BE2C (cell line): Measurements from ENCODE around the gene BOC.

Source experiments
- DNase-seq: peaks from one replicate; pipeline ENCODE4 v3.0.0-alpha.2; 2020
- H3K27me3 ChIP-seq: fragments of 250-450 bp; sonication (Bioruptor Pico); 2 replicates; pipeline ENCODE4 v1.5.1; 2020; ENCODE audit warnings: mild to moderate bottlenecking
- H3K36me3 ChIP-seq: fragments of 250-450 bp; sonication (Bioruptor Pico); 2 replicates; pipeline ENCODE4 v1.5.1; 2020; ENCODE audit warnings: mild to moderate bottlenecking
- H3K4me1 ChIP-seq: fragments of 250-450 bp; sonication (Bioruptor Pico); 2 replicates; pipeline ENCODE4 v1.5.1; 2020
- H3K4me3 ChIP-seq: 2 replicates; pipeline ENCODE4 v1.5.1; 2011; ENCODE audit warnings: low read depth, low read length
- H3K9me3 ChIP-seq: fragments of 250-450 bp; sonication (Bioruptor Pico); 2 replicates; pipeline ENCODE4 v1.5.1; 2020
- CTCF ChIP-seq: IDR thresholded peaks from 2 replicates; pipeline ENCODE4 v1.5.1; 2012; ENCODE audit warnings: mild to moderate bottlenecking, low read depth, low read length

The BOC gene

GRCh38 chr3:113232342-113232741 lies 21.0 kb downstream of the BOC start:
- no peaks in the 10 kb centered on the region for H3K4me1 ChIP-seq
- DNase-seq = no peak
- no peaks in the 10 kb centered on the region for H3K27me3 ChIP-seq
- H3K36me3 ChIP-seq = no peaks in the 10 kb centered on the region
- no peak overlapping the region for H3K4me3 ChIP-seq
- no peaks in the 10 kb centered on the region for H3K9me3 ChIP-seq
- TF ChIP-seq CTCF = no peak

GRCh38 chr3:113233497-113233896 lies 22.1 kb downstream of the BOC start:
- H3K27me3 ChIP-seq = no peaks in the 10 kb centered on the region
- H3K9me3 ChIP-seq = no peaks in the 10 kb centered on the region
- no peak for TF ChIP-seq CTCF
- H3K36me3 ChIP-seq = no peaks in the 10 kb centered on the region
- DNase-seq = no peak
- H3K4me3 ChIP-seq = no peak overlapping the region
- H3K4me1 ChIP-seq = no peaks in the 10 kb centered on the region

GRCh38 chr3:113234028-113234427 lies 22.7 kb downstream of the BOC start:
- Histone ChIP-seq H3K4me1 (no peaks in the 10 kb centered on the region), H3K36me3 (no peaks in the 10 kb centered on the region), H3K27me3 (no peaks in the 10 kb centered on the region), H3K4me3 (no peak overlapping the region), H3K9me3 (no peaks in the 10 kb centered on the region)
- no peak for TF ChIP-seq CTCF
- no peak for DNase-seq

- TF ChIP-seq CTCF = no peak
- H3K4me1 ChIP-seq = no peaks in the 10 kb centered on the region
- H3K27me3 ChIP-seq = no peaks in the 10 kb centered on the region
- no peaks in the 10 kb centered on the region for H3K36me3 ChIP-seq
- H3K9me3 ChIP-seq = no peaks in the 10 kb centered on the region
- no peak overlapping the region for H3K4me3 ChIP-seq
- DNase-seq = no peak
Observed at GRCh38 chr3:113234688-113235260, 23.4 kb downstream of the BOC start.

GRCh38 chr3:113238503-113238902 lies 27.1 kb downstream of the BOC start:
- no peak for TF ChIP-seq CTCF
- Histone ChIP-seq H3K4me3 (no peak overlapping the region), H3K9me3 (no peaks in the 10 kb centered on the region), H3K4me1 (peaks cover 3% of the 10 kb centered on the region; the same call in 1 of the 2 replicates), H3K27me3 (no peaks in the 10 kb centered on the region), H3K36me3 (no peaks in the 10 kb centered on the region)
- DNase-seq = no peak

GRCh38 chr3:113240841-113241240 lies 29.5 kb downstream of the BOC start:
- TF ChIP-seq CTCF = no peak
- Histone ChIP-seq H3K27me3 (no peaks in the 10 kb centered on the region), H3K4me1 (peaks cover 3% of the 10 kb centered on the region; the same call in 1 of the 2 replicates), H3K4me3 (no peak overlapping the region), H3K9me3 (no peaks in the 10 kb centered on the region), H3K36me3 (no peaks in the 10 kb centered on the region)
- no peak for DNase-seq
